ELR (cell line): ENCODE measurements around the gene RNGTT.
"Not testable (repeated sequence)": the region's sequence is repeated elsewhere in the genome, so short reads cannot be mapped to it uniquely, and the experiment has no call there.

ENCODE experiments used
- DNase-seq: peaks from one replicate; pipeline ENCODE4 v3.0.0-alpha.2; 2015; ENCODE audit warnings: low read depth

The RNGTT gene

DNA sequence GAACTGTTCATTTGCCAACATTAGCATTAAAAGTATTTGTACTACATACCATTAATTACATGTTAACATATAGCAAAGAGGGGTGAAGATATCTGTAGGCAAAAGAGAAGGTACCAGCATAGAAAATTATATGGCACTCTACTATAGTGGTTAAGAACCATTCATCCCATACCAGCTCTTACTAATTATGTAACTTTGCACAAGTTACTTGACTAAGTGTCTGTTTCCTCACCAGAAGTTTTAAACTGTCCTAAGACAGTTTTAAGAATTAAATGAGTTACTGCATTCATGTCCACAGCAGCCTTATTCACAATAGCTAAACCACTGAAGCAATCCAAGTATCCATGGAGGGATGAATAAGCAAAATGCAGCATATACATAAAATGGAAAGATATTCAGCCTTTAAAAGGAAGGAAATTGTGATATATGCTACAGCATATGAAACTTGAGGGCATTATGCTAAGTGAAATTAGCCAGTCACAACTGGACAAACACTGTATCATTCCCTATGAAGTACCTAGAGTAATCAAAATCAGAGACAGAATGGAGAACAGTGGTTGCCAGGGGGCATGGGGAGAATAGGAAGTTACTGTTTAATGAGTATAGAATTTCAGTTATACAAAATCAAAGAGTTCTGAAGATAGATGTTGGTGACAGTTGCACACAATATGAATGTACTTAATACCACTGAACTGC is 98.9 kb downstream of the RNGTT start:
- DNase-seq, result no peak

DNA sequence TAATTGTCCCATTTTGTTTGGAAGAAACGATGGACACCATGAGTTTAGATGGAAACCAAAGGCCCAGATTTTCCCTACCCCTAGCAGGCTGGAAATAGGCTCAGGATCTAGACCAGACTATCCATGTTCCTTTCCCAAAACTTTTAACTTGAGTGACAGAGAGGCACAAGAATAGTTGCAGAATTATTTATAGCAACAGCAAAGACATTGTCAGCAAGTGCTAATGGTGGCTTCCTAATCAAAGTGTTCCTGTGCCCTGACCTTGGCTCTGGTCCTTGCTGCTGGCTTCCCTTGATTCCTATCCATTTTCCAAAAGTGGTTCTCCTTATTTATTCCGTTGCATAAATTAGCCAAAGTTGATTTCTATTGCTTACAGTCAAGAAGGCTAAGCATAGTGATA is 103.1 kb downstream of the RNGTT start:
- DNase-seq, result no peak

DNA sequence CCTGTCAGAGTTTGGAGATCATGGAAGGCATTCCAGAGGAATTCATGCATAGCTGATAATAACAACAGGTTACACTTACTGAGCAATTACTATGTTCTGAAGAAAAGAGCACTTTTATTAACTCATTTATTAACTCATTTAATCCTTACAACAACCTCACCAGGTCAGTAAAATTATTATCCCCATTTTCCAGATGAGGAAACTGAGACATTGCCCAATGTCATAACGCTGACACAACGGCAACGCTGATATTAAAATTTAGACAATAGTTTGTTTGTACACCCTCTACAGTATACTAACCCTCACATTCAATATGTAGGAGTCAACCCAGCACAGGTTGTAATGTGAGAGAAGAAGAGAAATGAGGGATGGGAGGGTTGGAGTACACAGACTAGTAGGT is 105.0 kb downstream of the RNGTT start:
- no peak for DNase-seq

DNA sequence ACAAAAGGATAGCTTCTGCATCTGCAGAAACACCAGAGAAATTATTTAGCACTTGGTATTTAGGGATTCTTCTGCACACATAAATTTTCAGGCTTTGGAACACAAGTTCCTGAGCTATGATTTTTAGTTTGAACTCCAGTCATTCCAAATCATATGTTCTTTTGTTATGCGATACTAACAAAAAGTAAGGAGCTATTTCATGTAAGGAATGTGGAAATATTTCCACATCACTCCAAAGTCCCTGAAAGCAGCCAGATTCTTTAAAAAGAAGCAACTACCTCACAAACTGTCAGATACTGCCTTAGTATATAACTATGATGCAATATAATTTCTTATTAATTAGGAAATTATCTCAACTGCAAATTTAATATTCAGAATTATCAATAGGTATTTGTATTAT is 106.9 kb downstream of the RNGTT start:
- no peak for DNase-seq

DNA sequence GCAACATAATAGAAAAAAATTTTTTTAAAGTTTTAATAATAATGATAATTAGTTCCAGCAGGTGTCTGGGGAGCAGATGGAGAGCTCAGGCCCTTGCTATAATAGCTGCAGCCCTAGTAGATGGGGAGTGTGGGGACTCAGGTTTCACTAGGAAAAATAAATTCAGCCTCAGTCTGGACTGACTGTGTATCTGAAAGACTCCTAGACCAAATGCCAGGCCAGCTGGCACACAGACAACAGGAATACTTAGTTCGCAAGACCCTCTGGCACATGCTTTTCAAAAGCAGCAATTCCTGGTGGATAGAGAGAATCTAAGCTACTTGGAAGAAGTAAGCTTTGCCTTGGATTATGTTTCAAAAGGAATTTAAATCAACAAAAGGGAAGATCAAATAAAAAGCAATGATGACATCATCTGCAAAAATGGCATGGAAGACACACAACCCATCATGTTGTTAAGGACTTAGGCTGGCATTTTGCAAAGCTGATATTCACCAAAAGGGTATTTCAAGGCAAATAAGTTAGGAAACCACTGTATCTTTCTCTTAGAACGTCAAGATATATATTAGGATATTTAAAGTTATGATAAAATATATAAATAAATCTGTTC is 107.8 kb downstream of the RNGTT start:
- DNase-seq, result no peak

DNA sequence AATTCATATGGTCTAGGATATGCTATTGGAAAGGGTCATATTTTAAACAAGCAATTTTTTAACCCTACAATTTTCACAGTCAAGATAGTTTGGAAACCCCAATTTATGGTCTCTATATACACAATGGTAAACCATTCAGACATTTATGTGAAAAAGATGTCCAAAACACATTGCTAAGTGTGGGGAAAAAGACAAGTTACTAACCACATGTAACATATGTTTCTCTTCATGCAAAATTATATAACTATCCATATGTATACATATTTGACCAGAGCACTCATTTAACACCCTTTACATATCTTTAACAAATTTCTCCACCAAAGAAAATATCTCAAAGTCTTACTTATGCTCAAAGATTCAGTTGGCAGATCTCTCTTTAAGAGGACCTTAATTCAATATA is 110.6 kb downstream of the RNGTT start:
- no peak for DNase-seq

DNA sequence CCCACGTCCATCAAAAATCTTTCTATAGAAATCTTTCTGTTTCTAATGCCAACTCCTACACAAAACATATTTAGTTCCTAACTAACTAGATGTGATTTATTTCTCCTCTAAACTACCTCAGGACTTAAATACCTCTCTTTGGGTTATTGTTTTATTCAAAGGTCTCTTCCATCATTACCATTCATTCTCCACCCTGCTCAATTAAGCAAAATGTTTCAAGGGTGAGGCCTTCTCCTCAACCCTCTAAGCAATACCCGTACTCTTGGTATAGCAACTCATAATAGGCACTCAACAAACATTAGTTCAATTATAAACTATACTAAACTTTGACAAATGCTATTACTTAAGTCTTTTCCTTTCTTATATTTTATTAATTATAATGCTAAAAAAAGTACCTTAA is 111.4 kb downstream of the RNGTT start:
- DNase-seq, result no peak

DNA sequence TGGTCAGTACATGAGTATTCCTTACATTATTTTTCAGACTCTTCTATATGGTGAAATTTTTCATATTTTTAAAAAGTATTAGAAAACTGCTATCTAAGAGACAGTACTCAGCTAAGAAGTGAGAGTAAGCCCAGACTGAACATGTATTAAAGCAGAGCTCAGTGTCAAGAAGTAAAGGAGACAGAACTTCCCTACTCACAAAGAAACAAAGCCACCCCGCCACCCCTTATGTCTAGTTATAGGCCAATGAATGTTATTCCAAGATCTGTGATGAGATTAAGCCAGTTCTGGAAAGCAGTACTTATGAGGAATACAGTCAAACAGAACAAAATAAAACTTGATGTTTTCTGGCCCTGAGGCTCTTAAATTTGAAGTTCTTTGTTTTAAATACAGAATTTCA is 114.5 kb downstream of the RNGTT start:
- no peak for DNase-seq

DNA sequence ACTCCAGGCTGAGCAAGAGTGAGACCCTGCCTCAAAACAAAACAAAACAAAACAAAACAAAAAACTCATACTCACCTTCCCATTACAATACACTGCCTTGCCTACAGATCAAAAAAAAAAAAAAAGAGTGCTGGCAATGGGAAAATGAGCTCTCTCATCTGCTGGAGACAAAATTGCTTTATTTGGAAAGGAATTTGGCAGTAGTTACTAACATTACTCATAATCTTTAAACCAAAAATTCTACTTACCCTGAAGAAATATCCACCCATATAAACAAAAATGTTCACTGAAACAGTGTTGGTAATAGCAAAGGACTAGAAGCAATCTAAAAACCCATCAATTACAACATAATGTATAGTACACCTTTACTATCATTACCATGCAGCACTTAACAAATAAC is 120.4 kb downstream of the RNGTT start:
- peak; percentile 20 for DNase-seq

DNA sequence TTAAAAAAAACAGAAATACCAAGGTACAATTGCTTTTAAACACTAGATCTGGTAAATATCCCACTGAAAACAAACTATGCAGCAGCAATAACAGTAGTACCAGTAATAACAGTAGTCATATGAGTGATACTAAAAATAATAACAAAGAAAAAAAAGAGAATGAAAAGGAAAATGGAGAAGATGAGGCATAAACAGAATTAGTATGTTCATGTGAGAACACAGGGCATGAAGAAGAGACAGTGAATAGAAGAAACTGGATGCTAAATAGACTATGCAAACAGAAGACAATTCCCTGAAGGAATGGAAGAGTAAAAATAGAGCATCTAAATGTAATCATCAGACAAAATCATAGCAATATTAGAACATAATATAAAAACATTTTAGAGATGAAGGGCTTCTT is 121.1 kb downstream of the RNGTT start:
- no peak for DNase-seq

DNA sequence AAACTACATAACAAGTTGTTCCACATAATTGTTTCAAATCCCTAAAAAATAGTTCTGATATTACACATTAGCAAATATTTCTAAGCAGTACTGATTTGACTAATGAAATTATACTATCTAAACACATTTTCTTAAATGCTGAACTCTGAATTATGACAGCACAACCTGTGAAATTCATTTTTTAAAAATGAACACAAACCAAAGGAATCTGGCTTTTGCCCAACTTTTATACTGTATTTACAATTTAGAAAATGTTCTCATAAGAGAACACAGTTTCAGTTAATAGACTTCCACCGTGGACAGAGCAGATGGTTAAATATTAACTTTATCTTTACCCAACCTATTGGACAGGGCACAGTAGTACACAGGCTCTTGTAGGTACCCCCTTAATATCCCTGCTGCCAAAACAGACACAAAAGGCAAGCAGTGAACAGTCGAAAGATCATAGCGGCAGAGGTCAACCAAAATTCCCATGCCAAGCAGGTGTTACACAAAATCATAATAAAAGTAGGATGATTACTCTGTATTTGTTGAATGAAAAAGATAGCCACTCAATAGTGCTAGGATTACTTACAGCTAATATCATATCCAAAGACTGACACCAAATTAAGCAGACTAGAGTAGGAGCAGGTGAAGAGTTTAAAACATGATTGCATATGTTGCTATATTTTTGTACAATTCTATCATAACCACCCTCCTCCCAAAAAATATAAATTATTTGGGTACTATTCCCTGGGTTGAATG is 122.5 kb downstream of the RNGTT start:
- DNase-seq, result no peak

DNA sequence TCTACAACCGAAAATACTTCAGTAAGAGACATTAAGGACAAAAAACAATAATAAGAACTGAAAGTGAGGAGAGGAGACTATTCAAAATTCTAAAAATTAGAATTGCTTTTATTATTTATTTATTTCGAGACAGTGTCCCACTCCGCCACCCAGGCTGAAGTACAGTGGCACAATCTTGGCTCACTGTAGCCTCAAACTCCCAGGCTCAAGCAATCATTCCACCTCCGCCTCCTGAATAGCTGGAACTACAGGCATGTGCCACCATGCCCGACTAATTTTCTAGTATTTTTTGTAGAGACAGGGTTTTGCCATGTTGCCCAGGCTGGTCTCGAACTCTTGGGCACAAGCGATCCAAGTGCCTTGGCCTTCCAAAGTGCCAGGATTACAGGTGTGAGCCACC is 123.1 kb downstream of the RNGTT start:
- no peak for DNase-seq

DNA sequence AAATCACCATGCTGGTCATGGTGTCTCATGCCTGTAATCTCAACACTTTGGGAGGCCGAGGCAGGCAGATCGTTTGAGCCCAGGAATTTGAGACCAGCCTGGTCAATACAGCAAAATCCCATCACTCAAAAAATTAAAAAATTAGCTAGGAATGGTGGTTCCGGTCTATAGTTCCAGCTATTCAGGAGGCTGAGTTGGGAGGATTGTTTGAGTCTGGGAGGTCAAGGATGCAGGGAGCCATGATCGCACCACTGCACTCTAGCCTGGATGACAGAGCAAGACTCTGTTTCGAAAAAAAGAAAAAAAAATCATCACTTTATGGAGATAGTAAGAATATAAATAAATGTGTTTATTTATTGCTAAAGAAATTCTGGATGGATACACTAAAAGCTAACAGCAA is 124.1 kb downstream of the RNGTT start:
- DNase-seq, result no peak

DNA sequence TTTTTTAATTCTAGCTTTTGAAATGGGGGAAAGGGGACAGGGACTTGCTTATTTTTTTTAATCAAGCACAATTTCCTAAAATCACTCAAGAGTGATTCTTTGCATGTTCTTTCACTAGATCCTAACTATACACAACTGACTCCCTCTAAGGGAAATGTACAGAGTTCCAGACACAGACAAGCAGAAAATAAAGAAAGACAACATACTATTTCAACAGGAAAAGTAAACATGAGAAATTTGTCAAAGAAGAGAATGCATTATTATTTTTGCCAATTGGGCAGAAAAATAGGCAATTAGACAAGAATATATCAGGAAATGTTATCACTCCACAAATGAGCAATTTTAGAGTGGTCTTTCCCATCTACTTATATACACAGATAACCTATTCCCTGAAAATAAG is 128.2 kb downstream of the RNGTT start:
- DNase-seq, result no peak

DNA sequence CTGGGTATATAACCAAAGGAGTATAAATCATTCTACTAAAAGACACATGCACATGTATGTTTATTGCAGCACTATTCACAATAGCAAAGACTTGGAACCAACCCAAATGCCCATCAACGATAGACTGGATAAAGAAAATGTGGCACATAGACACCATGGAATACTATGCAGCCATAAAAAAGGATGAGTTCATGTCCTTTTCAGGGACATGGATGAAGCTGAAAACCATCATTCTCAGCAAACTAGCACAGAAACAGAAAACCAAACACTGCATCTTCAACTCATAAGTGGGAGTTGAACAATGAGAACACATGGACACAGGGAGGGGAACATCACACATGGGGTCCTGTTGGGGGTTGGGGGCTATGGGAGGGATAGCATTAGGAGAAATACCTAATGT is 130.3 kb downstream of the RNGTT start:
- DNase-seq, result not testable (repeated sequence)

DNA sequence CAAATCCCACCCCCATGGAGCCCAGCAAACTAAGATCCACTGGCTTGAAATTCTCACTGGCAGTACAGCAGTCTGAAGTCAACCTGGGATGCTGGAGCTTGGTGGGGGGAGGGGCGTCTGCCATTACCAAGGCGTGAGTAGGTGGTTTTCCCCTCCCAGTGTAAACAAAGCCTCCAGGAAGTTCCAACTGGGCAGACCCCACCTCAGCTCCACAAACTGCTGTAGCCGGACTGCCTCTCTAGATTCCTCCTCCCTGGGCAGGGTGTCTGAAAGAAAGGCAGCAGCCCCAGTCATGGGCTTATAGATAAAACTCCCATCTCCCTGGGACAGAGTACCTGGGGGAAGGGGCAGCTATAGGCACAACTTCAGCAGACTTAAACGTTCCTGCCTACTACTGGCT is 135.8 kb downstream of the RNGTT start:
- DNase-seq, result not testable (repeated sequence)

DNA sequence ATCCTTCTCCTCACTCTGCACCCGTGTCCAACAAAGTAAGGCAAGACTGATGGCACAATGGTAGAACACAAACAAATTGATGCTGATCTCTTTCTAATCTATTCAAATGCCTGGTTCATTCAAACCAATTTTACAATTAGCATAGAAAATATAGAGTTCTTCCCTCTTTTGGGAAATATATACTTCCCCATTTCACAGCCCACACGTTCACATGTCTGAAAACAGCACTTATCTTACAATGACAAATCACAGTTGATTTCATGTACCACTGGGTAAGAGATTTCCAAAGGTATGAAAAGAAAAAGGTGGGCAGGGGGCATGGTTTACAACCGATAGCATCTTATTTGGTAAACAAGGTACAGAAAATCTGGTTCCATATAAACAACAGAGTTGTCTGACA is 137.6 kb downstream of the RNGTT start:
- DNase-seq, result no peak

DNA sequence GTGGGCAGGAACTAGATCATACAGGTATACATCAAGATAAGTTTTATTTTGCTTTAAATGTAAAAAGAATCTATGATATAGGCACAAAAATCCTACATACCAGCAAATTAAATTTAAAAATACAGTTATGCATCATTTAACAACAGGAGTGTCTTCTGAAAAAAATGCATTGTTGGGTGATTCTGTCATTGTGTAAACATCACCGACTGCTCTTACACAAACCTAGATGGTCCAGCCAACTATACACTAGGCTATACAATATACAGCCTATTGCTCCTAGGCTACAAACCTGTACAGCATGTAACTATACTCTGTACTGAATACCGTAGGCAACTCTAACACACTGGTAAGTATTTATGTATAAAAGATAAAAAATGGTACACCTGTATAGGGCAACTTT is 139.4 kb downstream of the RNGTT start:
- DNase-seq, result peak; percentile 58

DNA sequence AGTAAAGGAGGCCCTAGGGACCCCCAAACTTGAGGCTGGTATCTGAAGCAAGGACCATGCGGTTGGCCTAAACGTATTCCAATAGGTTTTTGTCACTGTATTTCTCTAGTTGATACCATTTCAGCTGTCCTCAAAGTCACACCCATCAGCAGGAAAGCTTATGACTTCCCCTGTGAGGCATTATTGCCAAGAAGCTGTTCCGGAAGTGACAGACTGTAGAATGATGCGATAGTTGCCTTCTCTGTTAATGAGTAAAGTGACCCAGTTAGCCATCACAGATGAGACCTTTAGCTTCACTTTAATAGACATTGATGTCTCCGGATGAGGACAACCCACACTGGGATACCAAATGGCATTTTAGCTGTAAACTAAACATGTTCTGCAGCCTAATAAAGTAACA is 147.9 kb downstream of the RNGTT start:
- no peak for DNase-seq

DNA sequence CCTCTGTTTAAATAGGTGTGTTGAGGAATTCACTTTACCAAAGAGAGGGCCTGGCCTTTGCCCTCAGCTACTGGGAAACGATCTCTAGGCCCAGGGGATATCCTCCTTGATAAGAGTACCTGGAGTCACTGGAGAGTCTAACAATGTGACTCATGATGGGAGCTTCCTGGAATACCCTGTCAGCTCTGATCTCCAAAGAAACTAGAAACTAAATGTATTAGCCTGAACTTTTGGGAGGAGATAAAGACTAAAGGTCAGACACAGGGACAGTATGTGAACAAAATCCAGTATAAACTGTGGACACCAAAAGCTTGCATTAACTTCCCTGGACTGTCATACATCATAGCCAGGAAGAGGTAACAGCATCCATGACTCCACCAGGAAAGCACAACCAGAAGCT is 148.5 kb downstream of the RNGTT start:
- DNase-seq, result peak; percentile 26

DNA sequence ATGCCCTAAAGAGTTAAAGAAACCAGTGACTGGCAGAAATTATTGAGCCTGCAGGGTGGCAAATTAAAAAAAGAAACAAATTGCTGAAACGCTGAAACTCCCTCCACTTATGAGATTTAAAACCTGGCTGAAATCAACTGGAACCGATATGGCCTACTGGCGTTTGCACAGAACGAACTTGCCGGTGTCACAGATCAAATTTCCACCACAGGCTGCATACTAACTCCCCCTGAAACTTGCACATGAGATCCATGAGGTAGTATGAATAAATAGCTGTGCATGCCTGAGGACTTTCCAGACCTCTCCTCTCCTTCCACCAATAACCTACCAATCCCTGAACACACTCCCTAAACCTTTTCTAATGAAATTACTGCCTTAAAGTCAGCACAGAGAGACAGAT is 150.4 kb downstream of the RNGTT start:
- no peak for DNase-seq

DNA sequence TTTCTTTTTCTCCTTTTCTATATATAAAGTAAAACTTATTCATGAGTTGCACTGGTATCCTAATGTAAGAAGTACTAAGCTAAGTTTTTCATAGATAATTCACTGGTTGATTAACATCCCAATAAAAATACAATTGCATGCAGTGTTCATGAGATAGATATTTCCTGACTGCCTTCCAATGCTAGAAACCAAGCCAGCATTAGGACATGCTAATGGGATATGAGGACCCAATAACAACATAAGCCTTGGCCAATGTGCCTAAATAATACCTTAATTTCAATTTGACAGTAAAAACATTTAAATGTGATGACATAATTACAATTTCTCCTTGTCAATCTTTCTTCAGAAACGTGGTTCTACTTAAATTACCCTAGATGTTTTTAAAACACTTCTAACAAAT is 152.7 kb downstream of the RNGTT start:
- DNase-seq, result no peak

DNA sequence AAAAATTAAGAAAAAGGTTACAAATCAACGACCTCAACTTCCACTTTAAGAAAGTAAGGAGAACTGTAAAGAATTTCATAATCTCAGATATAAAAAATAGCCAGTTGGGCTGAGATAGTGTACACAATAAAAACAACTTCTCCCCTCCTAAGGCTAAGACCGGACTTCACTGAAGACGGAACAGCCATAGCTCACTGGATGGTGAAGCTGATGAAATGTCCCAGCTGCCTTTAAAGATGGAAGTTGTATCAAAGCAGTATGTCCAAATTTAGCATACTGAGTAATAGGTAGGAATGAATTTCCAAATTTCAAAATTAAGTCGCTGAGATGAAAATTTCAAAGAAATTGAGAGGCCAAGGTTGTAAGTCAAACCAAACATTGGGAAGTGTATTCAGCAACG is 153.3 kb downstream of the RNGTT start:
- no peak for DNase-seq

DNA sequence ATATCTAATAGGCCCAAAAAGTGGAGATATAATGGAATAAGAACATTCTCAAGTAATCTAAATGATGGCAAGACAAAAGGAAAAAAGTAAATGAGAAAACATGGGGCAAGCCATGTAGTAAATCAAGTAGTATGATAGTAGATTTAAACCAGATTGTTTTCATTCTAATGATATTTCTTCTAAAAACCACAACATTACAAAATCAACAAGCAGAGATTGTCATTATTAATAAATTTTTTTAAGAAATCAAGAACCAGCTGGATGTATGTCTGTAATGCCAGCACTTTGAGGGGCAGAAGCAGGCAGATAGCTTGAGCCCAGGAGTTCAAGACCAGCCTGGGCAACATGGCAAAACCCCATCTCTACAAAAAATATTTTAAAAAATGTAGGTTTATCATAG is 155.0 kb downstream of the RNGTT start:
- no peak for DNase-seq
